TTC549 (cell line): ENCODE measurements around the gene VCAM1.
"Not testable (repeated sequence)": the region's sequence is repeated elsewhere in the genome, so short reads cannot be mapped to it uniquely, and the experiment has no call there.

Experiments
- FAIRE-seq: peaks from 2 replicates; lab custom pipeline; 2012; peaks lifted over from hg19 to GRCh38; lab: Jason Lieb, UNC

Gene VCAM1

GRCh38 chr1:100719490-100719889, at the start of gene VCAM1:
VCAM1 (plus strand) TSS chr1:100719742; CDS start chr1:100719861, 119 bp downstream.
- FAIRE-seq = no peak

DNA sequence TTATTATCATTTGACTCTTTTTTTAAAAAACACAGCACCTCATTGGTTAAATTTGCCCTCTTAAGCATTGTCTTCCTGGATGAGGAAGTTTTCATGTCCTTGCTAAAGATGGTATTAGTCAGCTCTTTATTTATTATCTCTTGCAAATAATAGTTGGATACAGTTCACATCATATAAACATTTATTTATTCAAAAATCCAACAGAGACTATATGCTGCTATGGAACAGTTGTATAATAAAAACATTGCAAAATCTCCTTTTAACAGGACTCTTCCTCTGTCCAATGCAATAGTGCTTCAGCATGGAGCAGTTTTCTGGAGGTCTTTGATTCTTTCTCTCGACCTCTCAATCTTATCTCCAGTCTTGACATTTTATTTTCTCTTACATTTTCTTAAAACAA, 49.5 kb upstream of the VCAM1 start:
- FAIRE-seq = no peak

GRCh38 chr1:100671601-100672000, 47.9 kb upstream of the VCAM1 start:
- FAIRE-seq = no peak

DNA sequence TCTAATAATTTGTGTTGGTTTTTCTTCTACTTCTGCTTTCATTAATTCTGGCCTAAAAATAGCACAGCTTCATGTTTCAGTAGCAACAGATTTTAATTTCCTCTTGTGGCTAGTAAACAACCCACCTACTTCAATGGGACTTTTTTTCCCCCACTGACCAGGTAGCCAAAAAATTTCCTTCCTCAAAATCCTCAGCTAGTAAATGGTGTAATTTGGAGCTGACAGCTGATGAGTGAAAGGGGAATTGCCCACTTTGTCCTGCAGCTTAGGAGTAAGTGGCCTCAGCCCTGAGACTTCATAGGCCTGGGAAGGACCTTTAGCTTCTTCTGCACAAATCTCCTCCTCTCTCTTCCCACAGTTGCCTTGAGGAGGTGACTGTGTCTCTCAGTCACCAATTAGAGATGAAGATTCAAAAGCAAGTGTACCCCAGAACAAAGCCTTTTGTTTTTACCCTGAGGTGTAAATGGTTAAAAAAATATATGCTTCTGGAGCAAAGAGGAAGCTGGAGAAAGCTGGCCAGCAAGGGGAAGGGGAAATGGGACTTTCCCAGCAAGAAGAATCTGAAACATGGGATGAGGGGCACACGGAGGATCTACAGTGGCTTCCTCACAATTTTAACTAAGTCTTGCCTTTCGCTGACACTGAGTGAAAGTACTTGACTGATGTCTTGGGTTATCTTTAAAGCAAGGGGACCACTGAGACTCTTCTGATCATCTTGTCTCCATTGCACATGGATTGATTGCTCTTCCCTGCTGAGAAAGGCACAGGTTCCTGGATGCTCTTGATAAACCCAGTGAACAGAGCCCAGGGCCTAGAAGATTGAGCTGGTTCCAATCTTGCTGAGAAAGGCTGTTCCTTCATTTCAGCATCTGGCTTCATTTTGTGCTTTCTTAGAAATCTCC, 35.8 kb upstream of the VCAM1 start:
- no peak for FAIRE-seq

DNA sequence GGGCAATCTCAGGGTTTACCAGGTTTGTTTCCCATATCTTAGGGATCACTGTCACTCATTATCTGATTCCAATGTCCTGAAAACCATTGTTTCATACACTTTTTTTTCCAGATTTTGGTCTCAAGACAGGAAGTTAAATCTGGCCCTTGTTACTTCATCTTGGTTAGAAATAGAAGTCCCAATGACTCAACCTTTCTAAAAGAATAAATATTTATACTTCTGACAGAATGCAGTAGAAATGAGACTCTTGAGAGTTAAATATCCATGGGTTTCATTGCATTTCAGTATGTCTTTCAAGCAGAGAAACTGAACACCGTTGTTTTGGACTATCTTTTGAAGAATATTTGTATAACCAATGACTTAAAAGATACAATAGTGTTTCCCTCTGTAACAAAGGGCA, 19.8 kb upstream of the VCAM1 start:
- no peak for FAIRE-seq

GRCh38 chr1:100700586-100700985, 19.0 kb upstream of the VCAM1 start:
- no peak for FAIRE-seq

DNA sequence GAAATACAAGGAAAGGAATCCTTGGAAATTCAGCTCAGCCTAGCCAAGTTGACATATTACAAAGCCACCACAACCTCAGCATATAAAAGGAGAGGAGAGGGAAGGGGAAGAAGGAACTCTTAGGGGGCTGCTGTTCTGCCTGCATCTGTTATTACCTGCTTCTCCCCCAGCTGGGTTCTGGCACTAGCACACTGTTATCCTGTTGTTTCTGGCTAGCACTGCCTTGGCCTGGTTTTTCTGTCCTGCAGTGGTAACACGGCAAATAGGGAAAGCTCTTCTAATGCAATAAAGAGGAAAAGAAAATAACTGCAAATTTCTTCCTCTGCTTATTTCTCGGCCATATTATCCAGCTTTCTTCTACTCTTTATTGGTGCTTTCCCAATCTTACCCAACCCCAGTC, 16.5 kb upstream of the VCAM1 start:
- no peak for FAIRE-seq

- FAIRE-seq = no peak
These were observed 15.8 kb upstream of the VCAM1 start for GRCh38 chr1:100703716-100704115.

DNA sequence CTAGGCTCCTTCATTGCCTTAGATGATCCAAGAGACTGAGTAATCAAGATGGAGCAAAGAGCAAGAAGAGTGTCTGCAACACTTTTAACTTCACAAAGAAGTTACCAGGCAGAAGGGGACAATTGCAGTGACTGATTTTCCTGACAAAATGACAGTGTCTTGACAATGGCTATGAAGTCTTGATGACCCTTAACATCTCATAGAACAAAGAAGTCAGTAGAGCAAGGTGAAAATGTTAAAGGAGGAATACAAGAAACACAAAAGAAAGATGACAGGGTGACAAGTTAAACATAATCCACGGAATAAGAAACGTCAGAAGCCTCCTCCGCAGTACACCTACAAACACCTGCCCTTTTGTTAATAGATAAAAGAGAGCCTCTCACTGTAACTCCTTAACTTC, 15.1 kb upstream of the VCAM1 start:
- no peak for FAIRE-seq

DNA sequence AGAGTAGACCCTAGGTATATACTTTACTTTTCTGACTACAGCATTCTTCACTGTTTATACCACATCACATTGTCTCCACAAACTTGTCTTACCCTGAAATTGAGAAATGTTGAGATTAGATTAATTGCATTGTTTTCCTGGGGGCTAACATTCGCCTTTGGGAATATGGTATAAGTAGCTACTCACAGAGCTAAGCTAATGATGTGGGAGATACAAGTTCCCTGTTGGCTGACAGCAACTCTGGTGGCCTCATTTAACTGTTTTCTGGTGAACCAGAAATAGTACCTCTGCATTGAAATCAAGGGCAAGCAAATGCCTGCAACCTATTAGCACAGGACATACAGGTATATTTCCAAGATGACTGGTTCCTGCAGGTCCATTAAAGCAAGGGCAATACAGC, 13.2 kb upstream of the VCAM1 start:
- FAIRE-seq = no peak

DNA sequence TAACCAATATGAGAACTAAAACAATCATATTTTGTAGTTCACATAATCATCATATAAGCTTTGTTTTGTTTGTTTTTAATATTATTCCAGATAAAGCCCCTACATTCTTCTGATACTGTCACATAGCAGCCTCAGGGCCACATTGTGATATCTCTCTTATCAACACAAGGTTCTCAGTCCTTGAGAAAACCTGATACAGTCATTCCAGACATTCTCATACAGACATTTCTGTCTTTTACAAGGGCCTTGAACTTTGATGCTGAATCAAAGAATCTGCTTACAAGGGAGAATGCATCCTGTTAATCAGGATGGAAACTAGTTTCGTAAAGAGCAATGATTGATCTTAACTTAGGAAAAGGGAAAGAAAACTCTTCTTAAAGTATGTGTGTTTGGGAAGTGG, 12.7 kb upstream of the VCAM1 start:
- no peak for FAIRE-seq

GRCh38 chr1:100708476-100709062, 11.0 kb upstream of the VCAM1 start:
- no peak for FAIRE-seq

DNA sequence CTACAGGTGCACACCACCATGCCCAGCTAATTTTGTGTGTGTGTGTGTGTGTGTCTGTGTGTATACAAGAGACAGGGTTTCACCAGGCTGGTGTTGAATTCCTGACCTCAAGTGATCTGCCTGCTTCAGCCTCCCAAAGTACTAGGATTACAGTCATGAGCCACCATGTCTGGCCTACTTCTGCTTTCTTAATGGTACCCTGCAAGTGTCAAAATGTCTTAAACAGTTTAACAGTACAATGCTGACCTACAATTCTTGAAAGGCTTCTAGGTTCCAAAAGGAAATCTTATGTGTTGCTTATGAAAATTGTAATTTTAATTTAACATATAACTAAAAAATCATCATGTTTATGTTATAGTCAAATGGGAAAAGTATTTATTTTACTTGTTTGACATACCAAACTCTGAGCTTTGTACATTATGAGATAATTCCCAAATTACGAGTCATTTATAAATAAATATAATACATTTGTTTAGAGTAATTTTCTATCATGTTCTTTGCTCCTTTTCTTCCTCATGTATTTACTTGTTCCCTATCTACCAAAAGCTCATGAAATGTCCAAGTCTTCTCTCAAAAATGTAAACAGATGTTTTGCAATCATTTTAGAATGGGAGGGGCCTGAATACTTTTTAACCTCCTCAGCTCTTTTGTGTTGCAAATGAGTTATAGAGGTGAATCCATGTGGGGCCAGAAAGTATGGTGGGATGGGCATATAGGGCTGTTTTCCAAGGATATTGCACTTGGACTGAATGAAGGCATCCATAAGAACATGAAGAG, 8.4 kb upstream of the VCAM1 start:
- FAIRE-seq = no peak

DNA sequence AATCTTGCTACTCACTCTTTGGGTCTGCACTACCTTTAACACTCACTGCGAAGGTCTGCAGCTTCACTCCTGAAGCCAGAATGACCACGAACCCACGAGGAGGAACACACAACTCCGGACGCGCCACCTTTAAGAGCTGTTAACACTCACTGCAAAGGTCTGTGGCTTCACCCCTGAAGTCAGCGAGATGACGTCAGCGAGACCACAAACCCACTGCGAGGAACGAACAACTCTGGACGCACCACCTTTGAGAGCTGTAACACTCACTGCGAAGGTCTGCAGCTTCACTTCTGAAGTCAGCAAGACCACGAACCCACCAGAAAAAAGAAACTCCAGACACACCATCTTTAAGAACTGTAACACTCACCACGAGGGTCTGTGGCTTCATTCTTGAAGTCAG, 6.5 kb upstream of the VCAM1 start:
- FAIRE-seq = not testable (repeated sequence)

GRCh38 chr1:100713626-100714025, 5.9 kb upstream of the VCAM1 start:
- FAIRE-seq = no peak

DNA sequence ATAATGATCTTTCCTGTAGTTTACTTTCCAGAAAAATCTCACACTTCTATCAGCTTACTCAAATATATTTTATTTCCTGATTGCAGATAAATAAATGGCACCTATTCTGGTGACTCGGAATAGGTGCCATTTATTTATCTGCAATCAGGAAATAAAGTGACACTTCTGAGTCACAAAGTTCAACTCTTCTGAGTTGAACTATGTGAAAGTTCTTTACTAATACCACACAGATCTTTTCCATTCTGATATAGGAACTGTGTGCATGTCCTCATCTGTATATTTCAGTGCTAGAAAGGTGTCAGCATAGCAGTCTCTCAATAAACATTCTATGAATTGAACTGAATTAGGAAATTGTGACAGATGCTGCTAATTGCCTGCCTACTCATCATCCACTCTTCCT, 4.9 kb upstream of the VCAM1 start:
- FAIRE-seq = no peak

DNA sequence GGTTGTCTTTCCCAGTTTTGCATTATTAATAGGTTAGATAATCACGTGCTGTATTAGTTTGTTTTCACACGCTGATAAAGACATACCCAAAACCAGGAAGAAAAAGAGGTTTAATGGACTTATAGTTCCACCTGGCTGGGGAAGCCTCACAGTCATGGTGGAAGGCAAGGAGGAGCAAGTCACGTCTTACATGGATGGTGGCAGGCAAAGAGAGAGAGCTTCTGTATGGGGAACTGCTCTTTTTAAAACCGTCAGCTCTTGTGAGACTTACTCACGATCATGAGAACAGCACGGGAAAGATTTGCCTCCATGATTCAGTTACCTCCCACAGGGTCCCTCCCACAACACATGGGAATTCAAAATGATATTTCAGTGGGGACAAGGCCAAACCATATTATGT, 2.3 kb upstream of the VCAM1 start:
- no peak for FAIRE-seq

DNA sequence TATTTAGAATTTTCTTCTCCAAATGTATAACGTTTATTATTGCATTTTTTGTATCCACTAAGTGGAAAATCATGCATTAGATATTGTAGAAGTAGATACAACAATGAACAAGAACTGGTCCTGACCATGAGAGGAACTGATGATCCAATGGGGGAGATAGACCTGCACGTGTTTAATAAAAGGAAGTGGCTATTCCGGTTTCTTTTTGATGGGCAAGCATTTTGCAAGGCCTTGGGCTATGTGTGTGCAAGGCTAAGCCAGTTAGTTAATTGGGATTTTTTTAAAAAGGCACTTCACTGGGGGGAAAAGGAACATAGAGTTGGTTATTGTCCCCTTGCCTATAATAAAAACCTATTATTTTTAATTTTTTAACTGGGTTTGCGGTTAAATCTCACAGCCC, 961 bp upstream of the VCAM1 start:
- FAIRE-seq = no peak

GRCh38 chr1:100720101-100720500, 559 bp downstream of the VCAM1 start:
- no peak for FAIRE-seq

DNA sequence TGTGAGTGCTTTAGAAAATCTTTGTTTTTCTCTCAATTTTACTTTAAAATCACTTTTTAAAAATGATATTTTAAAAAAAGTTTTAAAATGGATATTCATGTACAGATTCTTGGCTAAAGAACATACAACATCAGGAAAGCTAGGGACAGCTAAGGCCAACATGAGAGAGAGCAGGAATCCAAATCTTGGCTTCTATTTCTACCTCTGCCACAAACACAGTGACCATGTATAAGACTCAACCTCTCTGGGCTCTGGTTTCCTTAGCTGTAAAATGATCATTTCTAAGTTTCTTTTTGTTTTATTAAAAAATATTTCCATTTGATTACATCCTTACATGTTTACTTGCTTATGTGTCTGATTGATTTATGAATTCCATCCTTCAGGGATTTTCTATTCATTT, 1.2 kb downstream of the VCAM1 start:
- no peak for FAIRE-seq

GRCh38 chr1:100721526-100722207, 2.1 kb downstream of the VCAM1 start:
- FAIRE-seq = no peak

DNA sequence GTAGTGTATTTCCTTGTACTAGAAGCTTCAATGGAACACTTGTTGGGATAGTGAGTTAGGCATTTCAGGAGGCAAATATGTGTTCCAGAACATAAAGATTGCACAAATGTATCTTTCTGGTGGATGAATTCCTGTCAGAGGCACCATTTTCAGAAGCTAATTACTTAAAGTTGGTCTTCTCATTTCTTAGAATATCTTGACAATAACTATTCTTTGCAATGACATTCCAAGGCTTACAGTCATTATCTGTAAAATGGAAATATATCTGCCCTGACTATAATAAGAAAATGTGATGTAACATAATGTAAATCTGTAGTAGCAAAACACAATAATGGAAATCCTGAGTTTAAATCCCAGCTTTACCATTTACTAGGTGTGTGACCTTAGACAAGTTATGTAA, 2.7 kb downstream of the VCAM1 start:
- no peak for FAIRE-seq

DNA sequence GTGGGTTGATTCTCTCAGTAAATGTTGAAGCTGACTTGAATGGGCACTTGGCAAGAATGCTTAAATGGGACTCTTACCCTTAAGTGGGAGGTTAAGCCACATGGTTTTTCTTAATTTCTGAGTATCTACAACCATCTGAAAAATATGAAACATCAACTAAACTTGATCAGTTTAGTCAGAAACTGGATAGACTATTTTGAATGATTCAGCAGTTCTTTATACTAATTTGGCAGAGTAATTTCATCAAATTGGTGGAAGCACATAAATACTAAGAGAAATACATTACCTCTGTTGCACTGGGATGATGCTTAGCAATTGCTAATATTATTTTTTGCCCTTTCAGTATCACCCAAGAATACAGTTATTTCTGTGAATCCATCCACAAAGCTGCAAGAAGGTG, 4.7 kb downstream of the VCAM1 start:
- FAIRE-seq = no peak
